IMR-90 (cell line): ENCODE results near the gene SPOCK3.

ENCODE experiments used
- BHLHE40 ChIP-seq: fragments of 150-350 bp; IDR thresholded peaks from 2 replicates; pipeline ENCODE4 v1.6.1; 2016; ENCODE audit warnings: mild to moderate bottlenecking, low read depth, low read length
- CTCF ChIP-seq: conservative IDR thresholded peaks from 2 replicates; pipeline ENCODE4 v1.5.1; 2012; ENCODE audit warnings: mild to moderate bottlenecking, low read depth, low read length, improper control_type of control experiment

- TF ChIP-seq CTCF (no peak), BHLHE40 (no peak)
Observed at GRCh38 chr4:166862032-166862431, 372.3 kb downstream of the SPOCK3 start.
